GM12891 (cell line): ENCODE results near the gene CAPN7.

Experiments
- PAX5 ChIP-seq: IDR thresholded peaks from 2 replicates; pipeline ENCODE4 v1.6.1; 2011; ENCODE audit warnings: low read length, moderate library complexity, mild to moderate bottlenecking; ENCODE audit not compliant: insufficient read depth, severe bottlenecking
- POLR2A ChIP-seq: IDR thresholded peaks from 2 replicates; pipeline ENCODE4 v1.6.1; 2011; ENCODE audit warnings: low read depth, low read length, control low read depth
- POLR2AphosphoS5 ChIP-seq: IDR thresholded peaks from 2 replicates; pipeline ENCODE4 v1.6.1; 2011; ENCODE audit warnings: low read depth, low read length, control low read depth
- TAF1 ChIP-seq: IDR thresholded peaks from 2 replicates; pipeline ENCODE4 v1.6.1; 2011; ENCODE audit warnings: low read depth, low read length, control low read depth

GRCh38 chr3:15276028-15276724 lies 70.1 kb downstream of the CAPN7 start:
- TF ChIP-seq POLR2A, result no peak
- no peak for TF ChIP-seq POLR2AphosphoS5
- TF ChIP-seq TAF1, result no peak
- TF ChIP-seq PAX5, result no peak
